Stimulated activated CD4-positive, alpha-beta T cell treated with anti-CD3 and anti-CD28 coated beads, TNF-alpha, amount 100 ng/mL, for 1 hour (primary cell): ENCODE measurements around the gene NONO.
A peak's percentile ranks its signal among the peaks of the same experiment; 100 is the strongest.
"Not testable (repeated sequence)": the region's sequence is repeated elsewhere in the genome, so short reads cannot be mapped to it uniquely, and the experiment has no call there.

Experiments
- DNase-seq, 3 donors: peaks; one replicate each; pipeline ENCODE4 v3.0.0-alpha.2; 2020; ENCODE audit warnings: low read depth in 3 of 3, low spot score in 1 of 3

Gene NONO, protein sequence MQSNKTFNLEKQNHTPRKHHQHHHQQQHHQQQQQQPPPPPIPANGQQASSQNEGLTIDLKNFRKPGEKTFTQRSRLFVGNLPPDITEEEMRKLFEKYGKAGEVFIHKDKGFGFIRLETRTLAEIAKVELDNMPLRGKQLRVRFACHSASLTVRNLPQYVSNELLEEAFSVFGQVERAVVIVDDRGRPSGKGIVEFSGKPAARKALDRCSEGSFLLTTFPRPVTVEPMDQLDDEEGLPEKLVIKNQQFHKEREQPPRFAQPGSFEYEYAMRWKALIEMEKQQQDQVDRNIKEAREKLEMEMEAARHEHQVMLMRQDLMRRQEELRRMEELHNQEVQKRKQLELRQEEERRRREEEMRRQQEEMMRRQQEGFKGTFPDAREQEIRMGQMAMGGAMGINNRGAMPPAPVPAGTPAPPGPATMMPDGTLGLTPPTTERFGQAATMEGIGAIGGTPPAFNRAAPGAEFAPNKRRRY

DNA sequence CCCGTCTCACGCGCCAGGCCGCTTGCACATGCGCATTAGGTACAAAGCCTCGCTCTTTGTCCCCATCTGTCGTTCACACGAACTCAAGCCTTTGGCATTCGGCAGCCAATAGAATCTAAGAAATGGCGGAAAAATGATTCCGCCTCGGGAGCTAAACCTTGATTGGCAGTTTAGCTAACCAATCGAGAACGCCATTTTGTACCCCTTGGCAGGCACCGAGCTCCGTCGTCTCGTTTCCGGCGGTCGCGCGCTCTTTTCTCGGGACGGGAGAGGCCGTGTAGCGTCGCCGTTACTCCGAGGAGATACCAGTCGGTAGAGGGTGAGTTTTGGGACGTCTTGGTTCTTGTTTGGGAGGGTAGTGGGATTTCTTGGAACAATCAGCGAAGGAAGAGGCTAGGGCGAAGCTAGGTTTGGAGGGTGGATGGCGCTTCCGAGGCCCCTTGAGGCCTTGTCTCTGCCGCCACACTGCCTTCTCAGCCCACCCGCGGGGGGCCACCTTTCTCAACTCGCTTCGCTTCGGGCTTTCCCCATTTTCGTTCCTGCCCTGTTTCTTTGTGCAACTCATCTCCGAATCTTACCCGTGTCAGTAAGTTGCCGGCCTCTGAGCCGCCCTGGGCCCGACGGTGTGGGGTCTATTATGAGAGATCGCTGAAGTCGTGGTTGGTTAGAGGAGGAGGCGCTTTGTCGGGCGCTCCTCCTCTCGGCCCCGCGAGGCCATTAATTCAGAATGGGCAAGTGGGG lies at the start of gene NONO:
Gene NONO, plus strand, starts transcription at position 233 of the 741 bp plus-strand sequence. CDS start 7,003 bp downstream, outside the sequence.
- DNase-seq = peak; percentile 42 to 78 (median 65)

DNA sequence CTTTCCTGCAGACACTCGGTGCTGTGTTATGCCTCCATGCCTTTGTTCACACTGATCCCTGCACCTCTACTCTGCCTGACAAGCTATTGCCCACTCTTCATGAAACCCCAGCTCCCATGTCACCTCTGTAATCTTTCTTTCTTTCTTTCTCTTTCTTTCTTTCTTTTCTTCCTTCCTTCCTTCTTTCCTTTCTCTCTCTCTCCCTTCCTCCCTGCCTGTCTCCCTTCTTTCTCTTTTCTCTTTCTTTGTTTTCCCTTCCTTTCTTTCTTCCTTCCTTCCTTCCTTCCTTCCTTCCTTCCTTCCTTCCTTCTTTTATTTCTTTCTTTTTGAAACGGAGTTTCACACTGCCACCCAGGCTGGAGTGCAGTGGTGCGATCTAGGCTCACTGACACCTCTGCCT lies 48.0 kb upstream of the NONO start:
- DNase-seq = no peak

DNA sequence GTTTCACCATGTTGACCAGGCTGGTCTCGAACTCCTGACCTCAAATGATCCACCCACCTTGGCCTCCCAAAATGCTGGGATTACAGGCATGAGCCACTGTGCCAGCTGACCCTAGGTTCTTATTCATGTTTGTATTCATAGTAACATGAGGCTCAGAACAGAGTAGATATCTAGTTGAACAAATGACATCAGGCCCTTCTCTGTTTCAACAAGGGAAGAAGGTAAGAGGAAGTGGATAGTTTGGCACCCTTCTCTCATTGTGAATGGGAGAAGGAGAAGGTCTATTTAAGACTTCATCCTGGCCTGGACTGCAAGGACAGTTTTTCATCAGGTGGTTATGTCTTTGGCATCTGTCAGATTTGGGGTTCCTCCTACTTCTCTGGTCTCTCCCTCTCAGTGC lies 46.6 kb upstream of the NONO start:
- DNase-seq = no peak

DNA sequence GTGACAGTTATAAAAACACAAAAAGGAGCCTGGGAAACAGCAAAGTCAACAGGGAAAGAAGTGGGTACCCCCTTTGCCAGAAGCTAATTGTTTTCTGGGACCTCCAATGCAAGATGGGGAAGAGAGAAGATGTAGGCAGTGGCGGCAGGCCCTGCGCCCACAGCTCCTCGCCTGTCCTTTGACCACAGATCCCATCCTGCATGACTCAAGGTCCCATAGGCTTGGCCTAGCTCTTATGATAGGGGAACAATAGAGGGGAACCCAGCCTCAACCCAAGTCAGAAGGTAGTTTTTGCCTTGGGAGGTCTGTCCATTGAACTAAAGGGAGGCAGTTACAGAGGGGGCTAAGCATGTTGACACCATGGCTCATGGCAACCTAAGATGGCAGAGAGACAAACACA lies 43.7 kb upstream of the NONO start:
- no peak for DNase-seq

DNA sequence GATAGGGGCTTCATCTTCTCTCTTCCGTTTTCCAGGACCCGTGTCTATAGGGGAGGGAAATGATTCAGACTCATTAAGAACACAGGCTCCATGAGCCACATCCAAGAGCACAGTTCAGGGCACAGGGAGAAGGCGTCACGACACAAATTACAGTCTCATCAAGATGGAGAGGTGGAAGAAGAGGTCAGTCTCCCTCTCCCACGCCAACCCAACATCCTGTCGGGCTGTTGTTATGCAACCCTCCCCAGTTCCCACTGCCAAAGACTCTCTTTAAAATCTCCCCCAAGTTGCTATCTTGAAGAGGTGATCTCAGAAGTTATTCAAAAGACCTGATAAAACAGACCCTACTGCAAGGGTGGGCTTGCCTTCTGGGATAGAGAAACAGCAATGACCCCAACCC lies 42.1 kb upstream of the NONO start:
- DNase-seq = no peak

DNA sequence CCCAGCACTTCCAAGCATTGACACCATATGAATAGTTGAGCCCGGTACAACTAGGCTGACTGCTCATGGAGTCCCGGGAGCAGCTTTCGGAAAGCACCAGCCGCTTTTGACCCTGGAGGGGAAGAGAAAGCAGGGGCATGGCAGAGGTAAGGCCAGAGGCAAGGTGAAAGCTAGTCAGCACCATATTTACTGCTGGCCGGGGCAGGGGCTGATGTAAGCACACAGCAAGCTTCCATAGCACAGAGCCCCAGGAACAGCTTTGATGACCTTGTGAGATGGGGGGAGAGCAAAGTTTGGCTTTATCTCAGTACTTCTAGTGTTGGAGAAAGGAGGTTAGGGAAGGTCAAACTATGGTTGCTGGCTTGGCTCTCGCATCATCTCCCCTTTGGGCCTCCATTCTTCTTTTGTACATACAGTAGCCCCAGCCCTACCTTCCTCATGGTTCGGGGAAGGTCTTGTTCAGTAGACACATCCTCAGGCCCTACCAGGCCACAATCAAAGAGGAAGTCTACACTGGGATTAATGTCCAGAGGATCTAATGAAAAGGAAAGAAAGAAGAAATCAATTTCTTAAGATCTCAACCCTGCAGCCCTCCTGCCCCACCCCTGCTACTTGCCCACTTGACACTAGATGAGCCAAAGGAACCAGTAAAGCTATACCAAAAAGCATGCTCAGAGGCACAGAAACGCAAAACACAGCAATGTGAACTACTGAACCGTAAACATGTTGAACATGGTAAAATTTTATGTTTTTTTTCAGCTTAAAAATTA lies 38.9 kb upstream of the NONO start:
- no peak for DNase-seq

DNA sequence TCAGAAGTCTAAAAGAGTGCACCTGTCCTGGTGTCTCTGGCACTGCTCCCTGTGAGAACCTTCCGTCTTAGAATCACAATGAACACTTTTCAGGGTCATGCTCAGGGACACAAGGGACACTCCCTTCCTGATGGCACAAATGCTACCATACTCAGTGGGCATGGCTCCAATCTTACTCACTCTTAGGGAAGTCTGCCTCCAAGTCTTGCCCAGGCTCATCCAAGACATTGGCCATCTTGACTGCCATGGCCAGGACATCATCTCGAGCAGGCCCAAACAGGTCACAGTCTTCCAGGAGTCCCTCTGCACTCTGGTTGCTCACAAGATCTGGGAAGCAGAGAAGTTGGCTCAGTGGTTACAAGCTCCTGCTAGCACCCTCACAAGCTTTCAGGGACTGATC lies 38.3 kb upstream of the NONO start:
- no peak for DNase-seq

DNA sequence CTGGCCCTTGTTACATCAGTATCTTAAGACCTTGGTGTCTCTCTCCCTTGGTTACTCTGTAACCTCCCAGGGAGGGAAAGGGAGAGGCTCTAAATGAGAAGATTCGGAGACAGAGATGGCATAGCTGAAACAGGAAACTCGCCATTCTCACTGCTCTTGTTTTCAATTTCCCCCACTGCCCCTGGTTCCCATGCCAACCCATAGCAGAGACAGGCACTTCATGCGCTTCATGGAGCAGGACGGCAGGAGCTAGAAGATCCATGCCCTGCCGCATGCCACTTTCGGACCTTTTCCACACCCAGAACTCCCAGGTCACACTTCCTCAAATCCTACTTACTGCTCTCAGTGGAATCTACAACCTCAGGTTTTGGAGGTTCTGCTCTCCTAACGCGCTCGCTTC lies 32.6 kb upstream of the NONO start:
- DNase-seq = no peak

DNA sequence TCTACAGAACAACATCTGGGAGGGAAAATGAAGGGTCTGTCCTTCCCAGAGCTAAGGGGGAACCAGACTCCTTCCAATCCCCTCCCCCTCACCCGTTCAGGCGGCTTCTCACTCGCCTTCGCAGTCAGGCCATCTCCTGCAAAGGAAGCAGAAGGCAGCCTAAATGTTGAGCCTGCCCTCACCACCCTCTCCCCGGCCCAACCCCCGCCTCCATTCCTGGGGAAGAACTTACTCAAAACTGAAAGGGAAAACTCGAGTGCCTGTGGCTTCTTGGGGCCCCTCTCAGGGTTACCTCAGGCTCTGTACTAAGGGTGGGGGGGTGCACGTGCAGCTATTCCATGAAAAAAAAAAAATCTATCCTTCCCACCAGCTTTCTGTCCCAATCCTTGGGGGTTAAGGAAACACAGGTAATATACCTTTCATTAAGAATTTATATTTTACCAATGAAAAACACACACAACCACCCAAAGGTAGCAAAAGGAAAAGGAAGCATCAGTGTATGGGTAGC lies 31.9 kb upstream of the NONO start:
- peak in 1 of 3 donors; percentile 7 for DNase-seq

DNA sequence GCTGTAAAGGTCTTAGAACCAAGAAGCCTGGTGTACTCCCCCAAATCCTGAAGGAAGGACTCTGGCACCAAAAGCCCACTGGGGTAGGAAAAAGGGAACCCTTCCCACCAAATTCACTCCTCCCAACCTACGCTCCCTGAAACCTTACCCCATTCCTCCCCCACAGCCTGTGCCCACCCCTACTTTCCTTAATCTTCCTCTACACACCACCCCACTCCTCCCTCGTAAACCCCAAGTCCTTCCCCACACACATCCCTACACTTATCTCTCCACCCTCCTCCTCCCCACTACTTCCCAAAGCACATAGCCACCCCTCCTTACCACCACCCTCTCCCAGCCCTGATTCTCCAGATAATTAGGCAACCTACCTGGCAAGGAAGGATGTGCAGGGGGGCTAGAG lies 31.2 kb upstream of the NONO start:
- no peak for DNase-seq

DNA sequence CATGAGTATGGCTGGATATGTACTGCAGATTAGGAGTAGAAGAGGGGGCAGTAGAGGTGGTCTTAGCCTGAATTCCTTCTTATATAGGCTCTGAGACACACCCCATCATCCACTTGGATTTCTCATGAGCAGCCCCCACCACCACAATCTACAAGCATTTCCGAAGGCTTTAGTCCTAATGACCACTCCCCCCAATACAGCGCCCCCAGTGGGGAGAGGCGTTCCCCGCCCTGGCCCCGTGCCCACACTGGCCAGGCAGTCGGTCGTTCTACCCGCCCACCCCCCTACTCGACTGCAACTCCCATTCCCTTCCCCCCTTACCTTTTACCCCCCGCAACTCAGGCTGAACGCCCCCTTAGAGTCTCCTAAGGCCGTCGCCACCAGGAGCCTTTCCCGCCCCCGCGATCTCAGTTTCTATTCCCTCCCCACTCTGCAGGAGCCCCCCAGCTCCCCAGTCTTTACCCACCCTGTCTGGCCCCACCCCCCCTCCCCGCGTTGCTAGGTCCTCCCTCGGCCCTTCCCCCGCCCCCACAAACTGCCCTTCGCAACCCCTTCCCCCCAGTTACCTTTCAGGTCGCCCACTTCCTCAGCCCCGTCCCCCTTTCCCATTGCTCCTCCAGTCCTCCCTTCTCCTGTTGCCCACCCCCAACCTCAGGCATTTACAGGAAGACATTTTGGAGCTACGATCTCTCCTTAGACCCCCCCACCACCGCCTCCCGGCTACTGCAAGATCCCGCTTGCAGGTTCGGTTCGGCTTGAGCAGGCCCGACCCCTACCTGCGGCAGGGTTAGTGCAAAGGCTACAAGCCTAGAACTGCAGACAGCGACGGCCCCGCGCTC lies 30.0 kb upstream of the NONO start:
- no peak for DNase-seq

DNA sequence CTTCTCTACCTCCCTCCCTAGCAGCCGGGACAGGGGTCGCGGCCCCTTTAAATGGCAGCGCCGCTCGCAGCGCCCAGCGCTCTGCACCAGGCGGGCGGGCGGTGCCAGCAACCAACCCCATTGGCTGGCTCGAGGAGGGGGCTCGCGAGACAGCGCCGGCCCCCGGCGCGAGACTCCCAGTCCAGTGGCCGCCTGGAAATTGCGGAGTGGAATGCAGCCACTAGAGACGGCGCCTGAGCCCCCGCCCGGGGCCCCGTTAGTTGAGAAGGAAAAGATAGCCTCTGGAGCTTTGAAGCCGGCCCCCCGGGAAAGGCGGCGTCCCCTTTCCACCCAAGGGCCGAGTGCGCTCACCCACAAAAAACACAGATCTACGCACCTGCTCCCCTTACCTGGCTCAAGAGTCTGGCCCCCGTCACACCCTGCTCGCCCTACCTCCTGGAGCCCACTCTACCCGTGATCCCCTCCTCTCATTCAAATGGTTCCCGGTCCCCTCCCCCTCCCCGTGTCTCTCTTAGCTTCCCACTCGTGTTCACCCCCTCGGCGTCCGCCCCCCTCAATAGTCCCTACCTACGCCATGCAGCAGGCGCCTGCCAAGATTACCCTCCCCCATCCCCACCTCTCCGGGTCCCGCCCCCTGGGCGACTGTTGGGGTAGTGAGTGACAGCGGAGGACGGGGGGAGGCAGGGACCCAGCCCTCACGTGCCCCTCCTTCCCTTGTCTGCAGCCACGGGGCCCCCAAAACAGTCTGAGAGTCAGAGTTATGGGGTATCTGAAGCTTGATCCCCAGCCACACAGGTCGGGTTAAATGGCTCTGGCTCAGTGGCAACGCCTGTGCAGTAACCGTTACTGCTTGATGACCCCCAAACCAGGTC lies 29.1 kb upstream of the NONO start, which contains the start of gene ZMYM3:
Gene ZMYM3, minus strand, starts transcription at position 49 of the 872 bp plus-strand sequence. CDS start 885 bp downstream, outside the sequence.
- DNase-seq = peak; percentile 36 to 60 (median 53)

DNA sequence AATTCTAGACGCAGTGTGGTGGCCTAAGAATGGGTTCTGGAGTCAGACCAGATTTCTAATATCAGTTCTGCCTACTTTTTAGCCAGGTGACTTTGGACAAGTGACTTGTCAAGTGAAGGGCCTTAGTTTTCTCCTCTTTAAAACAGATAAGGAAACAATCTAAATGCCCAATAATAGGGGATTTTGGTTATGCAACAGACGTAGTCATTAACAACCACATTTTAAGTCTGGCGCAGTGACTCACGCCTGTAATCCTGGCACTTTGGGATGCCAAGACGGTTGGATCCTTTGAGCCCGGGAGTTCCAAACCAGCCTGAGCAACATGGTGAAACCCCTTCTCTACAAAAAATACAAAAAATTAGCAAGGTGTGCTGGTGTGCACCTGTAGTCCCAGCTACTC lies 27.4 kb upstream of the NONO start:
- DNase-seq = no peak

DNA sequence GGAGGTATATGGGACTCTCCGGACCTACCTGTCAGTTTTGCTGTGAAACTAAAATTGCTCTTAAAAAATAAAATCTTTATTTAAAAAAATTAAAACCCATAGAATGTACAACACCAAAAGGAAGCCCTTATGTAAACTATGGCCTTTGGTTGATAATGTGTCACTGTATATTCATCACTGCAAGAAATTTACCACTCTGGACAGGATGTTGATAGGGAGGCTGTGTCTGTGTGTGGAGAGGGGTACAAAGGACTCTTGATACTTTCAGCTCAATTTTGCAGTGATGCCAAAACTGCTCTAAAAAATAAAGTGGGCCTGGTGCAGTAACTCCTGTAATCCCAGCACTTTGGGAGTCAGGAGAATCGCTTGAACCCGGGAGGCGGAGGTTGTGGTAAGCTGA lies 26.6 kb upstream of the NONO start:
- no peak for DNase-seq

DNA sequence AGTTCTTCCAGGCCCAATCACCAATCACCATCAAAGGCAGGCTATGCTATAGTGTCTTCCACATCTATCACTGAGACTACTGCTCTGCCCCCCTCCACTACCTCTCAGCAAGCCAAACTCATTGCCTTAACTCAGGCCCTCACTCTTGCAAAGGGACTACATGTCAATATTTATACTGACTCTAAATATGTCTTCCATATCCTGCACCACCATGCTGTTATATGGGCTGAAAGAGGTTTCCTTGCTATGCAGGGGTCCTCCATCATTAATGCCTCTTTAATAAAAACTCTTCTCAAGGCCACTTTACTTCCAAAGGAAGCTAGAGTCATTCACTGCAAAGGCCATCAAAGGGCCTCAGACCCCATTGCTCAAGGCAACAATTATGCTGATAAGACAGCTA lies 14.8 kb upstream of the NONO start:
- not testable (repeated sequence) for DNase-seq

DNA sequence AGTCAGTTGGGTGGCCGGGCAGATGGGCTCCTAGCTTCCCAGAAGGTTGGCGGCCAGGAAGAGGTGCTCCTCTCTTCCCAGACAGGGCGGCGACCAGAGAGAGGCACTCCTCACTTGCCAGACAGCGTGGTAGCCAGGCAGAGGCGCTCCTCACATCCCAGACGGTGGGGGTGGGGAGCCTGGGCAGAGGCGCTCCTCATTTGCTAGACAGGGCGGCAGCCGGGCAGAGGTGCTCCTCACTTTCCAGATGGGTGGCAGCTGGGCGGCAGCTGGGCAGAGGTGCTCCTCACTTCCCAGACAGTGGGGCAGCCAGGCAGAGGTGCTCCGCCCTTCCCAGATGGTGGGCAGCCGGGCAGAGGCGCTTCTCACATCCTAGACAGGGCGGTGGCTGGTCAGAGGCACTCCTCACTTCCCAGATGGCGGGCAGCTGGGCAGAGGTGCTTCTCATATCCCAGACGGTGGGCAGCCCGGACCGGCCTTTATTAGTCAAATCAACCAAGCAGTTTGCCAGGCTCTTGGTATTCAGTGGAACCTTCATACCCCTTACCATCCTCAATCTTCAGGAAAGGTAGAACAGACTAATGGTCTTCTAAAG lies 13.5 kb upstream of the NONO start:
- no peak for DNase-seq

DNA sequence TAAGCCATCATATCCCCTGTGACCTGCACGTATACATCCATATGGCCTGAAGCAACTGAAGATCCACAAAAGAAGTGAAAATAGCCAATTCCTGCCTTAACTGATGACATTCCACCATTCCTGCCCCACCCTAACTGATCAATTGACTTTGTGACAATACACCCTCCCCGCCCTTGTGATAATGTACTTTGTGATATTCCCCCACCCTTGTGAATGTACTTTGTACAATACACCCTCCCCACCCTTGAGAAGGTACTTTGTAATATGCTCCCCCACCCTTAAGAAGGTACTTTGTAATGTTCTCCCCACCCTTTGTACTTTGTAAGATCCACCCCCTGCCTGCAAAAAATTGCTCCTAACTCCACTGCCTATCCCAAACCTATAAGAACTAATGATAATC lies 11.1 kb upstream of the NONO start:
- not testable (repeated sequence) for DNase-seq

DNA sequence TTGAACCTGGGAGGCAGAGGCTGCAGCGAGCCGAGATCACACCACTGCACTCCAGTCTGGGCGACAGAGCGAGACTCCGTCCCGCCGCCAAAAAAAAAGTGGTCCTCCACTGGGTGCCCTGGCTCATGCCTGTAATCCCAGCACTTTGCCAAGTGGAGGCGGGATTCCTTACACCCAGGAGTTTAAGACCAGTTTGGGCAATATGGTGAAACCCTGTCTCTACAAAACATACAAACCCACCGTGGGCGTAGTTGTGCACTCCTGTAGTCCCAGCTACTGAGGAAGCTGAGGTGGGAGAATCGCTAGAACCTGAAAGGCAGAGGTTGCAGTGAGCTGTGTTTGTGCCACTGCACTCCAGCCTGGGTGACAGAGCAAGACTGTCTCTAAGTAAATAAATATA lies 2.1 kb upstream of the NONO start:
- DNase-seq = not testable (repeated sequence)
